OCI-LY7 (cell line): Measurements from ENCODE around the gene IAH1. TPM values are rescaled to one million over a fixed set of nuclear protein-coding genes. Genes with fewer than 3 reads are reported as not detected.
A peak's percentile ranks its signal among the peaks of the same experiment; 100 is the strongest.

Experiments
- BruUV-seq: library from RNA; stranded (reverse); fragments of 400-500 nt; replicated peaks from 2 replicates; lab custom pipeline; 2021; lab: Mats Ljungman, UMichigan
- CTCF ChIA-PET: fragments of 300-600 bp; sonication (Branson Sonifier 250); formaldehyde crosslinking; loops from one replicate; lab custom pipeline; 2022; ENCODE audit warnings: antibody characterized with exemption; ENCODE audit not compliant: unreplicated experiment; lab: Charles Lee
- POLR2A ChIA-PET: fragments of 300-600 bp; sonication (Branson Sonifier 250); formaldehyde crosslinking; loops from one replicate; lab custom pipeline; 2022; ENCODE audit warnings: antibody characterized with exemption; lab: Charles Lee
- DNase-seq: peaks from one replicate; pipeline ENCODE4 v3.0.0-alpha.2; 2015; ENCODE audit warnings: low spot score
- H2AFZ ChIP-seq: fragments of 200-600 bp; sonication (generic), shearing (Covaris generic); 2 replicates; pipeline ENCODE4 v1.6.1; 2014; ENCODE audit warnings: mild to moderate bottlenecking, antibody characterized with exemption, low read length, moderate library complexity
- H3K27ac ChIP-seq: fragments of 200-600 bp; sonication (generic); 2 replicates; pipeline ENCODE4 v1.5.1; 2014; ENCODE audit warnings: mixed run types, low read depth, mild to moderate bottlenecking, moderate library complexity, low read length, inconsistent platforms; ENCODE audit not compliant: poor library complexity, severe bottlenecking
- H3K36me3 ChIP-seq: fragments of 200-600 bp; sonication (generic); 2 replicates; pipeline ENCODE4 v1.6.1; 2014; ENCODE audit warnings: mild to moderate bottlenecking, antibody characterized with exemption, low read length, moderate library complexity, mixed read lengths; ENCODE audit not compliant: insufficient read depth
- H3K4me1 ChIP-seq: fragments of 200-600 bp; sonication (generic); 2 replicates; pipeline ENCODE4 v1.5.1; 2014; ENCODE audit warnings: mild to moderate bottlenecking, low read length; ENCODE audit not compliant: insufficient read depth, poor library complexity, severe bottlenecking
- H3K4me2 ChIP-seq: fragments of 200-600 bp; sonication (generic); 2 replicates; pipeline ENCODE4 v1.6.1; 2014; ENCODE audit warnings: mild to moderate bottlenecking, low read length
- H3K4me3 ChIP-seq: fragments of 200-600 bp; sonication (generic); 2 replicates; pipeline ENCODE4 v1.5.1; 2014; ENCODE audit warnings: mild to moderate bottlenecking, low read depth, low read length; ENCODE audit not compliant: poor library complexity, severe bottlenecking
- H3K79me2 ChIP-seq: fragments of 200-600 bp; sonication (generic); 2 replicates; pipeline ENCODE4 v1.6.1; 2016; ENCODE audit warnings: low read depth, mild to moderate bottlenecking, low read length, moderate library complexity, mixed read lengths; ENCODE audit not compliant: insufficient read depth
- H3K9me2 ChIP-seq: fragments of 200-600 bp; sonication (generic); 2 replicates; pipeline ENCODE4 v1.6.1; 2016; ENCODE audit warnings: mild to moderate bottlenecking, low read length, mixed read lengths; ENCODE audit not compliant: insufficient read depth
- H3K9me3 ChIP-seq: fragments of 200-600 bp; sonication (generic); 2 replicates; pipeline ENCODE4 v1.6.1; 2014; ENCODE audit warnings: mild to moderate bottlenecking, mixed run types, low read length, mixed read lengths
- H4K20me1 ChIP-seq: fragments of 200-600 bp; sonication (generic); 2 replicates; pipeline ENCODE4 v1.6.1; 2014; ENCODE audit warnings: mild to moderate bottlenecking, antibody characterized with exemption, low read length, moderate library complexity, mixed read lengths; ENCODE audit not compliant: insufficient read depth
- EZH2phosphoT487 ChIP-seq: fragments of 200-600 bp; sonication (generic); IDR thresholded peaks from 2 replicates; pipeline ENCODE4 v1.6.1; 2018; ENCODE audit warnings: low read depth, borderline replicate concordance, mild to moderate bottlenecking, mixed run types, antibody characterized with exemption, low read length, moderate library complexity, mixed read lengths
- intact Hi-C: fragments of 100-400 bp; cut with micrococcal nuclease; formaldehyde crosslinking; loops from one replicate; pipeline ENCODE4 v1.10.0; 2022; ENCODE audit not compliant: unreplicated experiment
- total RNA-seq, 2 experiments: library from RNA; depleted of rRNA in 1 of 2; stranded (reverse); fragments of >200 nt in 1 of 2; shearing (Covaris generic) in 1 of 2; gene quantifications; 2 replicates each; pipeline ENCODE4 v1.2.3, GENCODE V29; 2014 to 2022
- TF ChIP-seq, protein P1 (sequence below): fragments of 200-600 bp; sonication (generic); conservative IDR thresholded peaks from 2 replicates; pipeline ENCODE4 v1.5.1; 2014; ENCODE audit warnings: mild to moderate bottlenecking, antibody characterized with exemption, low read length, moderate library complexity, mixed read lengths

Gene IAH1
- total RNA-seq, 2 experiments from 2014 or later: 0.66 to 3.8 TPM

DNA sequence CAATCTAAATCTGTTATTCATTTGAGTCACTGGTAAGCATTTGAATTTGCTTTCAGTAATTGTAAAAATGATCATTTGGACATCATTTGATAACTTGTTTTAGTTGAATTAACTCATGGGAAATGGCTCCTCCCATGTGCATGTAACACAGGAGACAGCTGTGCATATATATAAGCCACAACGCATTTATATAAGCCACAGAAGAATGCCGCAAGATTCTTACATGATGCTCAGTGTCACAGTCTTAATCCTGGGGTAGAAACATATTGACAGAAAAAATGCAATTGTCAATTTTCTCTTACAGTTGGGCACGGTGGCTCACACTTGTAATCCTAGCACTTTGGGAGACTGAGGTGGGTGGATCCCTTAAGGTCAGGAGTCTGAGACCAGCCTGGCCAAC lies 13.3 kb upstream of the IAH1 start:
- Histone ChIP-seq H3K36me3 (peaks cover 90% of the 10 kb centered on the region), H3K79me2 (no peaks in the 10 kb centered on the region), H2AFZ (no peak overlapping the region), H4K20me1 (no peaks in the 10 kb centered on the region), H3K9me3 (no peaks in the 10 kb centered on the region), H3K9me2 (no peaks in the 10 kb centered on the region), H3K27ac (no peak overlapping the region), H3K4me3 (no peak overlapping the region), H3K4me1 (peaks cover 19% of the 10 kb centered on the region), H3K4me2 (no peak overlapping the region)
- intact Hi-C loops: no loop called here
- no peak for DNase-seq
- CTCF ChIA-PET: no interaction called here
- TF ChIP-seq EZH2phosphoT487: no peak
- TF ChIP-seq, protein P1, sequence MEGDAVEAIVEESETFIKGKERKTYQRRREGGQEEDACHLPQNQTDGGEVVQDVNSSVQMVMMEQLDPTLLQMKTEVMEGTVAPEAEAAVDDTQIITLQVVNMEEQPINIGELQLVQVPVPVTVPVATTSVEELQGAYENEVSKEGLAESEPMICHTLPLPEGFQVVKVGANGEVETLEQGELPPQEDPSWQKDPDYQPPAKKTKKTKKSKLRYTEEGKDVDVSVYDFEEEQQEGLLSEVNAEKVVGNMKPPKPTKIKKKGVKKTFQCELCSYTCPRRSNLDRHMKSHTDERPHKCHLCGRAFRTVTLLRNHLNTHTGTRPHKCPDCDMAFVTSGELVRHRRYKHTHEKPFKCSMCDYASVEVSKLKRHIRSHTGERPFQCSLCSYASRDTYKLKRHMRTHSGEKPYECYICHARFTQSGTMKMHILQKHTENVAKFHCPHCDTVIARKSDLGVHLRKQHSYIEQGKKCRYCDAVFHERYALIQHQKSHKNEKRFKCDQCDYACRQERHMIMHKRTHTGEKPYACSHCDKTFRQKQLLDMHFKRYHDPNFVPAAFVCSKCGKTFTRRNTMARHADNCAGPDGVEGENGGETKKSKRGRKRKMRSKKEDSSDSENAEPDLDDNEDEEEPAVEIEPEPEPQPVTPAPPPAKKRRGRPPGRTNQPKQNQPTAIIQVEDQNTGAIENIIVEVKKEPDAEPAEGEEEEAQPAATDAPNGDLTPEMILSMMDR: no peak
- no TSS peak for BruUV-seq
- POLR2A ChIA-PET: interaction anchor here (0.7 kb wide), 2 partner anchors 287 to 917 kb away, joined by 3 to 4 read pairs; no protein-coding TSS in a partner anchor

DNA sequence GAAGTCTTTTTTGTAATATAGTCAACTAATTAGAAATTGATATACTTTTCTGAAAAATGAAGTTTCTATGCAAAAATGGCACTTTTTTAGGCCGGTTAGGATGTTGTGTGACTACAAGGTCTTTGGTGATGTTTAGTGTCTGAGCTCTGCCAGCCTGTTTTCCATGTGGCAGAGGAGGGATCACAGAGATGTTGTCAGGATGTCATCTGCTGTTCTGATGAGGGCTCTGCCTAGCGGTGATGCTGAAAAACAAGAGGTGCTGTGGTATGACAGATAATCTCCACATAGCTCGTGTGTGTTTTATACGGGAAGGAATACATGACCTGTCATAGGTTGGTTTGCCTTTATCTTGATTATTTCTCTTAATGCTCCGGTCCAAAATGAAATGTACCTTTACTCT lies 12.0 kb upstream of the IAH1 start:
- no peak for DNase-seq
- Histone ChIP-seq H3K36me3 (peaks cover 86% of the 10 kb centered on the region), H3K27ac (no peak overlapping the region), H3K9me3 (no peaks in the 10 kb centered on the region), H3K4me3 (no peak overlapping the region), H3K79me2 (no peaks in the 10 kb centered on the region), H4K20me1 (no peaks in the 10 kb centered on the region), H3K4me2 (no peak overlapping the region), H3K9me2 (no peaks in the 10 kb centered on the region), H3K4me1 (peaks cover 19% of the 10 kb centered on the region), H2AFZ (no peak overlapping the region)
- CTCF ChIA-PET: no interaction called here
- intact Hi-C loops: no loop called here
- BruUV-seq: no TSS peak
- TF ChIP-seq, protein P1: no peak
- no peak for TF ChIP-seq EZH2phosphoT487
- POLR2A ChIA-PET: interaction anchor here (0.9 to 1.3 kb wide), 2 partner anchors 18 to 21 kb away, joined by 3 read pairs; no protein-coding TSS in a partner anchor

DNA sequence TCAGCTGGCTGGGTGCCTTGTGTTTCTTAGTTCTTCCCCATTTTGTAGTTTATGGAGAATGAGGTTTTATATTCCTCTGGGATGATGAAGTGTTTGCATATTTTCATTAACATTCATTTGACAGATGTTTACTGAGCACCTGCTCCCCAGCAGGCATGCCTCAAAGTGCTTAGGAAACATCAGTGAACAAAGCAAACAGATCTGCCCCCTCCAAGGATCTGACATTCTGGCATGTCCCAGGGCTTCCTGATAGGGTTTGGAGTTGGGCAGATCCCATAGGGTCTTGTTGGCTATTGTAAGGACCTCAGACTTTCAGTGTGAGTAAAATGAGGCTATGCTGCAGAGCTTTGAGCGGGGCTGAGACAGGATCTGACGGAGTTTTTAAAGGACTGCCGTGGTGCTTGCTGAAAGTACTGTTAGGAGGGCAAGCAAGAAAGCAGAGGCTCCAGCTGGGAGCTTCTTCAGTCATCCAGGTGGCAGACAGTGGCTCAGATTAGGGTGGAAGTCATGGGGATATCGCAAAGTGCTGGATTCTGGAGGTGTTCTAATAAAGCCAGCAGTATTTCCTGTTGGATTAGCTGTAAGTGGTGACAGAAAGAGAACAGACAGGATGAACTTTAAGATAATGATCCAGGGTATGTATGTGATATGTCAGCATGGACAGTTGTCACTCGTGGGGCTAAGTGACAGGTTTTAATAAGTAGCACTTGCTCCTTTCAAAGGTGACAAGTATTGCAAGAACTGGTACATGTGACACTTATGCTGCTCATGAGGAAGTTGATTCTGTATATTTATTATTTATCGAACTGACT lies 11.3 kb upstream of the IAH1 start:
- no peak for TF ChIP-seq EZH2phosphoT487
- TF ChIP-seq, protein P1: no peak
- no peak overlapping the region for H3K4me2 ChIP-seq
- BruUV-seq: no TSS peak
- no peaks in the 10 kb centered on the region for H3K79me2 ChIP-seq
- no peaks in the 10 kb centered on the region for H4K20me1 ChIP-seq
- no peak overlapping the region for H3K4me3 ChIP-seq
- H3K9me3 ChIP-seq: no peaks in the 10 kb centered on the region
- H3K4me1 ChIP-seq: peaks cover 19% of the 10 kb centered on the region
- H2AFZ ChIP-seq: no peak overlapping the region
- CTCF ChIA-PET: no interaction called here
- H3K27ac ChIP-seq: peak overlapping the region; percentile 2
- POLR2A ChIA-PET: interaction anchor here (0.9 to 1.3 kb wide), 2 partner anchors 17 to 22 kb away, joined by 3 read pairs; no protein-coding TSS in a partner anchor
- H3K9me2 ChIP-seq: no peaks in the 10 kb centered on the region
- no peak for DNase-seq
- intact Hi-C loops: no loop called here
- peaks cover 84% of the 10 kb centered on the region for H3K36me3 ChIP-seq
